Stimulated activated CD8-positive, alpha-beta memory T cell treated with anti-CD3 and anti-CD28 coated beads, Interleukin-4, amount 100 ng/mL, for 48 hours (primary cell): ENCODE results near the gene OPN3.

Source experiments
- DNase-seq: peaks from one replicate; pipeline ENCODE4 v3.0.0-alpha.2; 2020

Gene OPN3

GRCh38 chr1:241615043-241615974 lies 24.9 kb downstream of the OPN3 start:
- no peak for DNase-seq

DNA sequence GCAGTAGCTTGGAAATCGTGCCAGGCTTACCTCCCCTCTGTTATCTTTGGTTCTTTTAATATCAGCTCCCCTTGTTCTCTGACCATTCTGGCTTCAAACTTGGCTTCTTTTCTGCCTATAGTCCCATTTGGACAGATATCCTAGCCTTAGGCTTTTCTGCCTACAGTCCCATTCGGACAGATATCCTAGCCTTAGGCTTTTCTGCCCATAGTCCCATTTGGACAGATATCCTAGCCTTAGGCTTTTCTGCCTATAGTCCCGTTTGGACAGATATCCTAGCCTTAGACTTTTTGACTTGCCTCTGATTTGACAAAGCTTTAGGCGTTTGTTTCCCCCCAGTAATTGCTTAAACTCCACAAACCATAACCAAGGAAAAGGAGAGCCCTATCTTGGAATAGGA lies 25.6 kb downstream of the OPN3 start:
- no peak for DNase-seq

GRCh38 chr1:241614144-241614543 lies 26.0 kb downstream of the OPN3 start:
- DNase-seq: no peak

GRCh38 chr1:241612533-241613477 lies 27.4 kb downstream of the OPN3 start:
- DNase-seq: no peak

GRCh38 chr1:241611736-241612135 lies 28.4 kb downstream of the OPN3 start:
- no peak for DNase-seq

- DNase-seq: no peak
Measured at GRCh38 chr1:241611063-241611462, 29.1 kb downstream of the OPN3 start.

DNA sequence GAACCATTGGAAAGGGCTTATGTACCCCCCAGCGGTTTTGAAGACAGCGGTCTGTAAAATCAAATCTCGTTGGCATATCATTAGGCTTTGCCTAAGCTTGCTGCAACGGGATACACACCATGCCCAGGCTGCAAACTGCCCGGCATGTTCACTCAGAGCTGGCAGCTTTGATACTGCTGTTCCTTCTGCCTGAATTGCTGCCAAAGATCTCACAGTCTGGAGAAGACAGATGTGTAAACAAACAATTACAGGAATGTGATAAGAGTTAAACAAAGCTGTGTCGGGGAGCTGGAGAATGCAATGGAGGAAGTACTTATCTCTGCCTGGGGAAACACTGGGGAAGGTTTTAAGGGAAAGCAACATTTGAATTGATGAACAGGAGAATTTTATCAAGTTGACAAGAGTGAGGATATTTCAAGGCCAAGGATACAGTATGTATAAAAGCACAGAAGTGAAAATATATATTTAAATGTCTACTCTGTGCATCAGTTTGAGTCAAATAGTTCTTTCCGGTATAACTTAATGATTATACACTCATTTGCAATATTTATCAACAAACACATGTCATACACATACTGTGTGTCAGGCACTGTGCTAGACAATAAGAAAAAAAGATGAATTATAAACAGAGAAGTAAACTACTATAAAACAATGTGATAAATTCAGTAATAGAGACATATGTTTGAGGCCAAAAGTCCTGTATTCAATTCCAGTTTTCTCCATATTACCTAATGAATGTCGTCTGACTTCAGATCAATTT lies 29.9 kb downstream of the OPN3 start:
- no peak for DNase-seq

DNA sequence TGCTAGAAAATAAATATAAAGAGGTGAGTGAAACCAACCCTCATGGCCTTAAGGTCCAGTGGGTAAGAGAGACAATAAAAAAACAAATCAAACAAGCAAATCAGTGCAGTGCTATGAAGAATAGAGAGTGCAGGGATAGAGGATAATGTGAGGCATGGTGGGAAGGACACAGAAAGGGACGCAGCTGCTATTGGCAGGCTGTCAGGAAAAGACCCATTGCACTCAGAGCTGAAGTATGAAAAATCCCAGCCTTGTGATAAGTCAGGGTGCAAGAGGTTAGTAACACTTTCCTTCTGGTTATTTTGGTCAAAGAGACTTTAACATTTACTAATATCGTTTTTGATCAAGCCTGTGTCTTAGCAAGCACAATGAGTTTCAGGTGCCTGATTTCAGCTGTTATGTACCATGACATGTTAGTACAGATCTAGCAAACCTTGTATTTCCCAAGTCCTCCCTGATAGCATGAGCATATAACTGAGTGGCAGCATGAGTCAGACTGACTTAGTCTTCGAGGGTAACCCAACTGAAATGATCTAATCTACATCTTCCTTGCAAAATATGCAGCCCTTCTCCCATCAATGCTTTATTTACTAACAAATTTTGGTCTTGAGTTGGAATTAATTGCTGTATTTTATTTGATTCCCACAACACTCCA lies 31.7 kb downstream of the OPN3 start:
- no peak for DNase-seq

GRCh38 chr1:241607497-241607896 lies 32.7 kb downstream of the OPN3 start:
- no peak for DNase-seq

- no peak for DNase-seq
Measured at GRCh38 chr1:241606544-241606943, 33.6 kb downstream of the OPN3 start.

DNA sequence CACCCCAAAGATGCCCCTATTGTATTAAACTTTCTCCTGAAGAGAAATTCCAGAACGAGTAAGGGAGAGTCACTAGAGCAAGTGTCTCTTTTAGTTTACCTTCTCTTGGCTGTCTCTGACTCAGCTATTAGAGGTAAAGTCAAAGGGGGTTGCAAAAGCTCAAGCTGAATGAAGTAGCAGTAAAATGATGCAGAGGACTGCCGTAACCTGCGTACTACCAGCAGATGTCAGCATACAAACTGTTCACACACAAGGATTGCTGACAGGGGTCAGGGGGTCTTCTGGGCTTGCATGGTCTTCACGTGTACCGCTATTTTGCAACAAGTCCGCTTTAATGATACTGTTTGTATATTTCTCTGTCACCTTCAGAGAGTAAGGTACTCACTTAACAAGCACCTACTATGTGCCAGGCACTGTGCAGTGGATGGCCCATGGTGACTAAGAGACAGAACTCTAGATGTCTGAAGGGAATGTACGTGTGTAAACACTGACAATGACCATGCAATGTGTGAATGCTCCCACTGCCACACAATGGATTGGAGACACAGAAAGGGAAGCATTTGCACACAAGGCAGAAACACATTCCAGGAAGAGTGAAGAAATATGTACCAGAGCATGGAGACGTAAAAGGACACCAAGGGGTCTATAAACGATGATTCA lies 34.9 kb downstream of the OPN3 start:
- DNase-seq: no peak

DNA sequence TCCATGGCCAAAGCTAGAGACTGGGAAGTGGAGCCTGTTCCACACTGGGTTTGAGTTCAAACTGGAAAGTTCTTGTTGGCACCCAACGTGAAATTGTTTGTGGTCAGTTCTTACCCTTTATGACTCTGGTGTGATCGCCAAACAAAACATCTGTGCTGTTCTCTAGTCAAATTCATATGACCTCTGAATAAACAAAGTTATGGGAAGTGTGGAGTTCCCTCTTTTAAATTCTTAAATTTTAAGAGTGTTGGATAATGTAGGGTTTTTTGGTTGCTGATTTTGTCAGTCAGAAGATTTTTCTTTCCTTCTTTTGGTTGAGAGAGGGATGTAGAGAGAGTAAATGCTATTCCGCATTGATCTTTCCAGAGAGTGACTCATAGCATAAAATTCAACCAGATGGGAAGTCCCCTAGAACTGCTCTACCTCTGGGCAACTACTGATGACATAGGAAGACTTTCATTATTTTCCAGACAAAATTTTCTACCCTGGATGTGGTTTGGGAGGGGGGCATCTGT lies 36.4 kb downstream of the OPN3 start:
- no peak for DNase-seq

DNA sequence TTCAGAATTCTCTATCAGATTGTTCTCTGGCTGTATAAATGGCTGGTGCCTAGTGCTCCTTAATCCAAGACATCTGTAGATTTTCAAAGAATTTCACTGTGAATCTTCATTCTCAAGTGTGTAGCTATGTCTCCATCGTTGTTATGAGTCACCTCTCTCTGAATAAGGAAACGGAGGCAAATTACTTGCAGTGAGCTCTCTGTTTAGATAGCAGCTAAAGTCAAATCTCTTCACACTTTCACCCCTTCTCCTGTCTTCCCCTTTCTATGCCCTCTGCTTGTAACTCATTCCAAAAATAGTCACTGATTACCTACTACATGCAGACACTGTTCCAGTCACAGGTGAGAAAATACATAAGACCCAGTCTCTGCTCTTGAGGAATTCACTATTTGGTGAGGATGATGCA lies 39.7 kb downstream of the OPN3 start:
- DNase-seq: no peak

DNA sequence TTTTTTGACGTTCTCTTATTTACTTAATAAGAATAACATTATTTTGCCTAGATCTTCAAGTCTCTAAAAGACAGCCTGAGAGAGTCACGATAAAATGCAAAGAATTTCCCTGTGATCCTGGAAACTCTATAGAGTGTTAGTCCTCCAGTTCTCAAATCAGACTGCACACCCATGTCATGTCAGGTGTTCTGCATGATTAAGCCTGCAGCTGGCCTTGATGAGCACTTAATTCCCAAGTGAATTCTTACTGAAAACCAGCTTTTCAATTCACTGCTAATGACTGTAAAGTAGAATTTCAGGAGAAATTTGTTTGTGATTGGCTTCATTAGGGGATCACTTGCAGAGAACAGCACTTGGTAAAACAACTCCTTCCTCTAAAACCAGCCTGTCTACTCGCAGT lies 41.9 kb downstream of the OPN3 start:
- DNase-seq: no peak

- no peak for DNase-seq
Measured at GRCh38 chr1:241596633-241597032, 43.5 kb downstream of the OPN3 start.

GRCh38 chr1:241593186-241593585 lies 47.0 kb downstream of the OPN3 start:
- no peak for DNase-seq

DNA sequence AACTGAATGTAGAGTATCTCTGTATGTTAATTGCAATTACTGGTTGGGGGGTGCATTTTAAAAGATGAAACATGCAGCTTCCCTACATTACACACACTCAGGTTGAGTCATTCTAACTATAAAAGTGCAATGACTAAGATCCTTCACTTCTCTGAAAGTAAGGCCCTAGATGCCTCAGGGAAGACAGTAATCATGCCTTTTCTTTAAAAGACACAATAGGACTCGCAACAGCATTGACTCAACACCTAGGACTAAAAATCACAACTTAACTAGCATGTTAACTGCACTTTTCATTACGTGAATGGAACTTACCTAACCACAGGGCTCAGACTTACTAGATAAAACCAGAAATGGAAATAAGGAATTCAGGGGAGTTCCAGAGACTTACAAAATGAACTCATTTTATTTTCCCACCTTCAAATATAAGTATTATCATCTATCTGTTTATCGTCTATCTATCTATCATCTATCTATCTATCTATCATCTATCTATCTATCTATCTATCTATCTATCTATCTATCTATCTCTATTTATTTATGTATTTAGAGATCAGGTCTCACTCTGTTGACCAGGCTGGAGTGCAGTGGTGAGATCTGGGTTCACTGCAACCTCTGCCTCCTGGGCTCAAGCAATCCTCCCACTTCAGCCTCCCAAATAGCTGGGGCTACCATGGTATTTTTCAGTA lies 47.8 kb downstream of the OPN3 start:
- DNase-seq: no peak

GRCh38 chr1:241591736-241592135 lies 48.4 kb downstream of the OPN3 start:
- DNase-seq: no peak

DNA sequence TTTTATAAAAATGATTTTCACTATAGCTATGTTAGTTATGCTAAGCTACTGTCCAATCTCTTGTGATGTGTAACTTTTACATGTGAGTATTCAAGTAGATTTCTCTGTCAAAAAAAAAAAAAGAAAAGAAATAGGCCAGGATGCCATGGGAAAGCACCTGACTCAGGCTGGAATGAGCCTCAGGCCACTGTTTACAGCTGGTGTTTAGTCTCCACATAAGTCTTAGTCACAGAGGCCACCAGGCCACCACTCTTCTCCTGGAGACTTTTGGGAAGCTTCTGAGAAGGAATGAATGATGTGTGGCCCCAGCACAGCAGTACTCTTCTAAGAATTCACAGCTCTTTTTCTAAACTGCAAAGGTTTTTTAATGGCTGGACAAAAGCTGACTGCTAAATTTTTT lies 48.9 kb downstream of the OPN3 start:
- DNase-seq: no peak

GRCh38 chr1:241590719-241591118 lies 49.5 kb downstream of the OPN3 start:
- no peak for DNase-seq

DNA sequence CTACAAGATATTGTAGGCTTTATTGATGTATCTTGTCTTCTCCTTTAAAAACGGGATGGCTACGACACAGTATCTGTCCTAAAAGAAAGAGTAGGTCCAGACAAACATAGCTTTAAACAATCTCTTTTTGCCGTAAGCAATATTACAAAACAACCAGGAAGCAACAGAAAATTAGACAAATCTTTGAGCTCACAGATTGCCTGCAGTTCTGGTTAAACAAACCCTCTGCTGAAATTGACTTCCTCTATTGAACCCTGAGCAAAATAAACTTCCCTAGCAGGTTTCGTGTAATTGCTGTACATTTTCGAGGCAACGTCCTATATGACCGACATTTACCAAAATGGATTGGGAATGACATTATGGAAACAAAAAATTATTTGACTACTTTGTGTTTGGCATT lies 50.6 kb downstream of the OPN3 start:
- DNase-seq: no peak
